IMR-90 (cell line): ENCODE measurements around the gene VWDE. TPM values are rescaled to one million over a fixed set of nuclear protein-coding genes. Genes with fewer than 3 reads are reported as not detected.

ENCODE experiments used
- ATAC-seq: fragments of 200-7000 bp; cut with Tn5 transposase; 2 replicates; pipeline ENCODE4 v1.9.1; 2020; ENCODE audit warnings: low read depth, mild to moderate bottlenecking, moderate library complexity
- BruUV-seq: library from RNA; stranded (reverse); fragments of 400-500 nt; replicated peaks from 2 replicates; lab custom pipeline; 2021; lab: Mats Ljungman, UMichigan
- CTCF ChIA-PET: fragments of 300-600 bp; formaldehyde crosslinking; extraction: SDS; loops from one replicate; lab custom pipeline; 2021; ENCODE audit warnings: antibody characterized with exemption; lab: Yijun Ruan, JAX
- POLR2A ChIA-PET: fragments of 300-600 bp; sonication (Branson Sonifier 250); formaldehyde crosslinking; loops from one replicate; lab custom pipeline; 2022; ENCODE audit warnings: antibody characterized with exemption; ENCODE audit not compliant: unreplicated experiment; lab: Charles Lee
- DNase-seq: peaks from one replicate; pipeline ENCODE4 v3.0.0; 2013
- H2AFZ ChIP-seq: replicated peaks from 2 replicates; pipeline ENCODE3; 2013; ENCODE audit warnings: low read length, mild to moderate bottlenecking; ENCODE audit not compliant: poor library complexity
- H2AK5ac ChIP-seq: 2 replicates; pipeline ENCODE4 v1.6.1; 2013; ENCODE audit warnings: low read depth, low read length, inconsistent platforms
- H2AK9ac ChIP-seq: replicated peaks from 2 replicates; pipeline ENCODE3; 2013; ENCODE audit warnings: mild to moderate bottlenecking, low read depth, low read length, moderate library complexity; ENCODE audit not compliant: poor library complexity
- H2BK120ac ChIP-seq: 2 replicates; pipeline ENCODE4 v1.6.1; 2013; ENCODE audit warnings: low read depth, low read length, inconsistent platforms
- H2BK15ac ChIP-seq: 3 replicates; pipeline ENCODE4 v1.6.1; 2013; ENCODE audit warnings: low read depth, low read length, inconsistent platforms
- H2BK20ac ChIP-seq: 2 replicates; pipeline ENCODE4 v1.6.1; 2013; ENCODE audit warnings: low read depth, mild to moderate bottlenecking, inconsistent platforms, low read length, moderate library complexity
- H2BK5ac ChIP-seq: 2 replicates; pipeline ENCODE4 v1.6.1; 2013; ENCODE audit warnings: mild to moderate bottlenecking, low read depth, low read length, inconsistent platforms; ENCODE audit not compliant: poor library complexity, severe bottlenecking
- H3K14ac ChIP-seq: replicated peaks from 2 replicates; pipeline ENCODE4 v1.6.1; 2013; ENCODE audit warnings: low read depth, low read length, inconsistent platforms
- H3K18ac ChIP-seq: 2 replicates; pipeline ENCODE4 v1.6.1; 2013; ENCODE audit warnings: low read depth, low read length, control low read depth
- H3K23ac ChIP-seq: 2 replicates; pipeline ENCODE4 v1.6.1; 2013; ENCODE audit warnings: low read depth, low read length, inconsistent platforms
- H3K27ac ChIP-seq: 2 replicates; pipeline ENCODE4 v1.5.1; 2013; ENCODE audit warnings: mild to moderate bottlenecking, control low read depth, low read length; ENCODE audit not compliant: insufficient read depth
- H3K27me3 ChIP-seq: 2 replicates; pipeline ENCODE4 v1.6.1; 2013; ENCODE audit warnings: low read length; ENCODE audit not compliant: control insufficient read depth, insufficient read depth
- H3K36me3 ChIP-seq: 2 replicates; pipeline ENCODE4 v1.6.1; 2013; ENCODE audit warnings: low read length, mixed read lengths; ENCODE audit not compliant: control insufficient read depth, insufficient read depth
- H3K4ac ChIP-seq: 2 replicates; pipeline ENCODE4 v1.6.1; 2013; ENCODE audit warnings: low read depth, low read length, inconsistent platforms
- H3K4me1 ChIP-seq: 2 replicates; pipeline ENCODE4 v1.6.1; 2013; ENCODE audit warnings: low read length, mixed read lengths; ENCODE audit not compliant: control insufficient read depth, insufficient read depth
- H3K4me2 ChIP-seq: 2 replicates; pipeline ENCODE4 v1.6.1; 2013; ENCODE audit warnings: low read depth, mild to moderate bottlenecking, control low read depth, low read length, moderate library complexity
- H3K4me3 ChIP-seq: 2 replicates; pipeline ENCODE4 v1.5.1; 2013; ENCODE audit warnings: low read depth, mild to moderate bottlenecking, control low read depth, low read length, moderate library complexity; ENCODE audit not compliant: insufficient read depth
- H3K56ac ChIP-seq: 2 replicates; pipeline ENCODE4 v1.6.1; 2013; ENCODE audit warnings: low read length, inconsistent platforms; ENCODE audit not compliant: insufficient read depth; ENCODE audit errors: extremely low read depth
- H3K79me1 ChIP-seq, 2 experiments: 2 replicates each; pipeline ENCODE4 v1.6.1; 2013; ENCODE audit warnings: low read length in 2 of 2, inconsistent platforms in 1 of 2, low read depth in 1 of 2
- H3K9ac ChIP-seq: 2 replicates; pipeline ENCODE4 v1.6.1; 2013; ENCODE audit warnings: low read depth, low read length, control low read depth
- H3K9me1 ChIP-seq: 2 replicates; pipeline ENCODE4 v1.6.1; 2013; ENCODE audit warnings: low read length, inconsistent platforms; ENCODE audit not compliant: insufficient read depth
- H3K9me3 ChIP-seq: 2 replicates; pipeline ENCODE4 v1.6.1; 2013; ENCODE audit warnings: low read length; ENCODE audit not compliant: control insufficient read depth, insufficient read depth
- H4K20me1 ChIP-seq: 2 replicates; pipeline ENCODE4 v1.6.1; 2013; ENCODE audit warnings: low read length, inconsistent platforms; ENCODE audit not compliant: insufficient read depth
- H4K5ac ChIP-seq: 2 replicates; pipeline ENCODE4 v1.6.1; 2013; ENCODE audit warnings: mild to moderate bottlenecking, low read depth, low read length, control low read depth
- H4K8ac ChIP-seq, 2 experiments: 2 replicates each; pipeline ENCODE4 v1.6.1; 2013; ENCODE audit warnings: low read depth in 2 of 2, low read length in 2 of 2, control low read depth in 1 of 2, inconsistent platforms in 1 of 2
- H4K91ac ChIP-seq: 2 replicates; pipeline ENCODE4 v1.6.1; 2013; ENCODE audit warnings: low read depth, low read length, inconsistent platforms; ENCODE audit not compliant: insufficient read depth
- BHLHE40 ChIP-seq: fragments of 150-350 bp; IDR thresholded peaks from 2 replicates; pipeline ENCODE4 v1.6.1; 2016; ENCODE audit warnings: mild to moderate bottlenecking, low read depth, low read length
- CEBPB ChIP-seq: IDR thresholded peaks from 2 replicates; pipeline ENCODE4 v1.6.1; 2012; ENCODE audit warnings: low read depth, low read length, improper control_type of control experiment
- CHD1 ChIP-seq: IDR thresholded peaks from 2 replicates; pipeline ENCODE4 v1.6.1; 2012; ENCODE audit warnings: low read depth, low read length, improper control_type of control experiment
- FOS ChIP-seq: fragments of 150-350 bp; IDR thresholded peaks from 2 replicates; pipeline ENCODE4 v1.6.1; 2016; ENCODE audit warnings: low read depth, low read length
- MAFK ChIP-seq: IDR thresholded peaks from 2 replicates; pipeline ENCODE4 v1.6.1; 2012; ENCODE audit warnings: low read depth, low read length, improper control_type of control experiment
- MAZ ChIP-seq: IDR thresholded peaks from 2 replicates; pipeline ENCODE4 v1.6.1; 2012; ENCODE audit warnings: low read depth, mild to moderate bottlenecking, low read length, improper control_type of control experiment, moderate library complexity, borderline replicate concordance
- NFE2L2 ChIP-seq: fragments of 150-350 bp; IDR thresholded peaks from 2 replicates; pipeline ENCODE4 v1.6.1; 2016; ENCODE audit warnings: low read depth, mild to moderate bottlenecking, low read length
- POLR2A ChIP-seq: IDR thresholded peaks from 2 replicates; pipeline ENCODE4 v1.6.1; 2012; ENCODE audit warnings: mild to moderate bottlenecking, low read depth, low read length
- RAD21 ChIP-seq: IDR thresholded peaks from 2 replicates; pipeline ENCODE4 v1.6.1; 2012; ENCODE audit warnings: low read length, improper control_type of control experiment
- RCOR1 ChIP-seq: IDR thresholded peaks from 2 replicates; pipeline ENCODE4 v1.6.1; 2012; ENCODE audit warnings: mild to moderate bottlenecking, low read length, improper control_type of control experiment; ENCODE audit not compliant: insufficient replicate concordance
- RFX5 ChIP-seq: IDR thresholded peaks from 2 replicates; pipeline ENCODE4 v1.8.0; 2012; ENCODE audit warnings: low read depth, mild to moderate bottlenecking, low read length, moderate library complexity
- SMC3 ChIP-seq: fragments of 150-350 bp; IDR thresholded peaks from 2 replicates; pipeline ENCODE4 v1.6.1; 2016; ENCODE audit warnings: low read depth, mild to moderate bottlenecking, antibody characterized with exemption, low read length, moderate library complexity
- dilution Hi-C: fragments of 300-500 bp; cut with HindIII; formaldehyde crosslinking; loops from one replicate; pipeline ENCODE4 v1.14.3; 2018; ENCODE audit warnings: low sequenced_read_pairs; ENCODE audit not compliant: unreplicated experiment
- in situ Hi-C: fragments of 300-500 bp; cut with MboI; formaldehyde crosslinking; loops from 3 replicates; pipeline ENCODE4 v1.14.3; 2019; ENCODE audit warnings: low sequenced_read_pairs, inconsistent platforms, mixed read lengths
- intact Hi-C: fragments of 100-400 bp; cut with micrococcal nuclease; formaldehyde crosslinking; loops from 2 replicates; pipeline ENCODE4 v1.10.0; 2022
- polyA plus RNA-seq, 3 experiments: library from polyadenylated mRNA; depleted of rRNA; stranded (reverse); fragments of >200 nt; gene quantifications; 2 replicates each; pipeline ENCODE4 v1.2.3, GENCODE V29; 2012; ENCODE audit warnings: low replicate concordance in 1 of 3
- total RNA-seq: library from RNA; depleted of rRNA; stranded (reverse); fragments of >200 nt; gene quantifications from 2 replicates; pipeline ENCODE4 v1.2.3, GENCODE V29; 2012
- TF ChIP-seq, protein P1 (sequence below): fragments of 150-350 bp; IDR thresholded peaks from 2 replicates; pipeline ENCODE4 v1.6.1; 2016; ENCODE audit warnings: low read depth, mild to moderate bottlenecking, low read length, moderate library complexity, borderline replicate concordance
- TF ChIP-seq, protein P2 (sequence below): fragments of 150-350 bp; IDR thresholded peaks from 2 replicates; pipeline ENCODE4 v1.6.1; 2017; ENCODE audit warnings: mild to moderate bottlenecking, antibody characterized with exemption, low read length, low read depth
- TF ChIP-seq, protein P3 (sequence below): conservative IDR thresholded peaks from 2 replicates; pipeline ENCODE4 v1.5.1; 2012; ENCODE audit warnings: mild to moderate bottlenecking, low read depth, low read length, improper control_type of control experiment

VWDE gene
- total and polyA plus RNA-seq, 2 of the 4 experiments (the other 2 are of a cell fraction) = 0.05 to 0.18 TPM

DNA sequence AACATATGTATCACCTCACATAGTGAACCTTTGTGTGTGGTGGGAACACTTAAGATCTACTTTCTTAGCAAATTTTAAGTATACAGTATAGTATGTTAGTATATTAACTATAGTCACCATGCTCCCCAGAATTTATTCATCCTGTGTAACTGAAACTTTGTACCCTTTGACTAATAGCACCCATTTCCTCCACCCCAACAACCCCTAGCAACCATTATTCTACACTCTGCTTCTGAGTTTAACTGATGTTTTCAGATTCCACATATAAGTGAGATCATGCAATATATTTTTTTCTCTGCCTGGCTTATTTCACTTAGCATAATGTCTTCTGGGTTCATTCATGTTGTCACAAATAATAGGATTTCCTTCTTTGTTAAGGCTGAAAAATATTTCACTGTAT is 6.9 kb upstream of the VWDE start:
- no peaks in the 10 kb centered on the region for H3K4me1 ChIP-seq
- H3K23ac ChIP-seq = no peak overlapping the region
- H3K27ac ChIP-seq = no peak overlapping the region
- H2AK5ac ChIP-seq = no peak overlapping the region
- H4K5ac ChIP-seq = no peak overlapping the region
- no peak overlapping the region for H3K4ac ChIP-seq
- in situ Hi-C loops = no loop called here
- H3K9me3 ChIP-seq = no peaks in the 10 kb centered on the region
- no peak overlapping the region for H3K14ac ChIP-seq
- no peak overlapping the region for H2BK120ac ChIP-seq
- no peak overlapping the region for H2BK15ac ChIP-seq
- TF ChIP-seq BHLHE40 (no peak), NFE2L2 (no peak), FOS (no peak), SMC3 (no peak), RCOR1 (no peak), MAZ (no peak), RFX5 (no peak), MAFK (no peak), RAD21 (no peak), CEBPB (no peak), POLR2A (no peak), CHD1 (no peak)
- TF ChIP-seq, protein P1, sequence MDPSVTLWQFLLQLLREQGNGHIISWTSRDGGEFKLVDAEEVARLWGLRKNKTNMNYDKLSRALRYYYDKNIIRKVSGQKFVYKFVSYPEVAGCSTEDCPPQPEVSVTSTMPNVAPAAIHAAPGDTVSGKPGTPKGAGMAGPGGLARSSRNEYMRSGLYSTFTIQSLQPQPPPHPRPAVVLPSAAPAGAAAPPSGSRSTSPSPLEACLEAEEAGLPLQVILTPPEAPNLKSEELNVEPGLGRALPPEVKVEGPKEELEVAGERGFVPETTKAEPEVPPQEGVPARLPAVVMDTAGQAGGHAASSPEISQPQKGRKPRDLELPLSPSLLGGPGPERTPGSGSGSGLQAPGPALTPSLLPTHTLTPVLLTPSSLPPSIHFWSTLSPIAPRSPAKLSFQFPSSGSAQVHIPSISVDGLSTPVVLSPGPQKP = no peak
- TF ChIP-seq, protein P2, sequence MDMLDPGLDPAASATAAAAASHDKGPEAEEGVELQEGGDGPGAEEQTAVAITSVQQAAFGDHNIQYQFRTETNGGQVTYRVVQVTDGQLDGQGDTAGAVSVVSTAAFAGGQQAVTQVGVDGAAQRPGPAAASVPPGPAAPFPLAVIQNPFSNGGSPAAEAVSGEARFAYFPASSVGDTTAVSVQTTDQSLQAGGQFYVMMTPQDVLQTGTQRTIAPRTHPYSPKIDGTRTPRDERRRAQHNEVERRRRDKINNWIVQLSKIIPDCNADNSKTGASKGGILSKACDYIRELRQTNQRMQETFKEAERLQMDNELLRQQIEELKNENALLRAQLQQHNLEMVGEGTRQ = no peak
- TF ChIP-seq, protein P3, sequence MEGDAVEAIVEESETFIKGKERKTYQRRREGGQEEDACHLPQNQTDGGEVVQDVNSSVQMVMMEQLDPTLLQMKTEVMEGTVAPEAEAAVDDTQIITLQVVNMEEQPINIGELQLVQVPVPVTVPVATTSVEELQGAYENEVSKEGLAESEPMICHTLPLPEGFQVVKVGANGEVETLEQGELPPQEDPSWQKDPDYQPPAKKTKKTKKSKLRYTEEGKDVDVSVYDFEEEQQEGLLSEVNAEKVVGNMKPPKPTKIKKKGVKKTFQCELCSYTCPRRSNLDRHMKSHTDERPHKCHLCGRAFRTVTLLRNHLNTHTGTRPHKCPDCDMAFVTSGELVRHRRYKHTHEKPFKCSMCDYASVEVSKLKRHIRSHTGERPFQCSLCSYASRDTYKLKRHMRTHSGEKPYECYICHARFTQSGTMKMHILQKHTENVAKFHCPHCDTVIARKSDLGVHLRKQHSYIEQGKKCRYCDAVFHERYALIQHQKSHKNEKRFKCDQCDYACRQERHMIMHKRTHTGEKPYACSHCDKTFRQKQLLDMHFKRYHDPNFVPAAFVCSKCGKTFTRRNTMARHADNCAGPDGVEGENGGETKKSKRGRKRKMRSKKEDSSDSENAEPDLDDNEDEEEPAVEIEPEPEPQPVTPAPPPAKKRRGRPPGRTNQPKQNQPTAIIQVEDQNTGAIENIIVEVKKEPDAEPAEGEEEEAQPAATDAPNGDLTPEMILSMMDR = no peak
- no peaks in the 10 kb centered on the region for H3K79me1 ChIP-seq
- no peak overlapping the region for H2BK20ac ChIP-seq
- no peak overlapping the region for H3K56ac ChIP-seq
- no peak overlapping the region for H2BK5ac ChIP-seq
- no peak overlapping the region for H3K4me3 ChIP-seq
- H3K9ac ChIP-seq = no peak overlapping the region
- DNase-seq (no peak), ATAC-seq (no peak)
- dilution Hi-C loops = no loop called here
- H3K4me2 ChIP-seq = no peak overlapping the region
- intact Hi-C loops = no loop called here
- H3K18ac ChIP-seq = no peak overlapping the region
- ChIA-PET CTCF (no interaction called here), POLR2A (no interaction called here)
- BruUV-seq = no TSS peak
- no peaks in the 10 kb centered on the region for H3K36me3 ChIP-seq
- H4K8ac ChIP-seq = no peak overlapping the region
- no peaks in the 10 kb centered on the region for H4K20me1 ChIP-seq
- no peaks in the 10 kb centered on the region for H3K9me1 ChIP-seq
- no peak overlapping the region for H2AK9ac ChIP-seq
- no peaks in the 10 kb centered on the region for H3K27me3 ChIP-seq
- H2AFZ ChIP-seq = no peak overlapping the region
- H4K91ac ChIP-seq = no peak overlapping the region
